ENCODE measurements around the gene TBX1. TPM values are rescaled to one million over a fixed set of nuclear protein-coding genes. Genes with fewer than 3 reads are reported as not detected.

Gene TBX1
- total RNA-seq, 1 experiment from 2014 or later: 16.3 TPM

Other genes with a start within 250 kb of the TBX1 start
- not detected in 2 replicates for gene CLDN5, start 236.4 kb upstream of the TBX1 start, total RNA-seq (2014; rRNA removed; shearing (Covaris generic); ENCODE audit: low replicate concordance)
- 18.9 and 30.7 TPM in 2 replicates for gene SEPTIN5, start 46.3 kb upstream of the TBX1 start, total RNA-seq (2014; rRNA removed; shearing (Covaris generic); ENCODE audit: low replicate concordance)
- gene GP1BB, start 37.2 kb upstream of the TBX1 start, total RNA-seq (2014; rRNA removed; shearing (Covaris generic); ENCODE audit: low replicate concordance): 3.5 and 15.9 TPM in 2 replicates
- 10.3 and 25.2 TPM in 2 replicates for gene GNB1L, start 94.1 kb downstream of the TBX1 start, total RNA-seq (2014; rRNA removed; shearing (Covaris generic); ENCODE audit: low replicate concordance)
- gene RTL10, start 94.1 kb downstream of the TBX1 start, total RNA-seq (2014; rRNA removed; shearing (Covaris generic); ENCODE audit: low replicate concordance): 3.7 and 7.2 TPM in 2 replicates
- 178 and 263 TPM in 2 replicates for gene COMT, start 181.0 kb downstream of the TBX1 start, total RNA-seq (2014; rRNA removed; shearing (Covaris generic); ENCODE audit: low replicate concordance)
- 52.7 and 61.8 TPM in 2 replicates for gene TXNRD2, start 181.0 kb downstream of the TBX1 start, total RNA-seq (2014; rRNA removed; shearing (Covaris generic); ENCODE audit: low replicate concordance)

Measured in MG63 (cell line).